IMR-90 (cell line): ENCODE data around the gene OTOG. TPM values are rescaled to one million over a fixed set of nuclear protein-coding genes. Genes with fewer than 3 reads are reported as not detected.

Experiments
- ATAC-seq: fragments of 200-7000 bp; cut with Tn5 transposase; 2 replicates; pipeline ENCODE4 v1.9.1; 2020; ENCODE audit warnings: low read depth, mild to moderate bottlenecking, moderate library complexity
- BruUV-seq: library from RNA; stranded (reverse); fragments of 400-500 nt; replicated peaks from 2 replicates; lab custom pipeline; 2021; lab: Mats Ljungman, UMichigan
- CTCF ChIA-PET: fragments of 300-600 bp; formaldehyde crosslinking; extraction: SDS; loops from one replicate; lab custom pipeline; 2021; ENCODE audit warnings: antibody characterized with exemption; lab: Yijun Ruan, JAX
- POLR2A ChIA-PET: fragments of 300-600 bp; sonication (Branson Sonifier 250); formaldehyde crosslinking; loops from one replicate; lab custom pipeline; 2022; ENCODE audit warnings: antibody characterized with exemption; ENCODE audit not compliant: unreplicated experiment; lab: Charles Lee
- DNase-seq: peaks from one replicate; pipeline ENCODE4 v3.0.0; 2013
- H2AFZ ChIP-seq: replicated peaks from 2 replicates; pipeline ENCODE3; 2013; ENCODE audit warnings: low read length, mild to moderate bottlenecking; ENCODE audit not compliant: poor library complexity
- H2AK5ac ChIP-seq: 2 replicates; pipeline ENCODE4 v1.6.1; 2013; ENCODE audit warnings: low read depth, low read length, inconsistent platforms
- H2AK9ac ChIP-seq: replicated peaks from 2 replicates; pipeline ENCODE3; 2013; ENCODE audit warnings: mild to moderate bottlenecking, low read depth, low read length, moderate library complexity; ENCODE audit not compliant: poor library complexity
- H2BK120ac ChIP-seq: 2 replicates; pipeline ENCODE4 v1.6.1; 2013; ENCODE audit warnings: low read depth, low read length, inconsistent platforms
- H2BK15ac ChIP-seq: 3 replicates; pipeline ENCODE4 v1.6.1; 2013; ENCODE audit warnings: low read depth, low read length, inconsistent platforms
- H2BK20ac ChIP-seq: 2 replicates; pipeline ENCODE4 v1.6.1; 2013; ENCODE audit warnings: low read depth, mild to moderate bottlenecking, inconsistent platforms, low read length, moderate library complexity
- H2BK5ac ChIP-seq: 2 replicates; pipeline ENCODE4 v1.6.1; 2013; ENCODE audit warnings: mild to moderate bottlenecking, low read depth, low read length, inconsistent platforms; ENCODE audit not compliant: poor library complexity, severe bottlenecking
- H3K14ac ChIP-seq: replicated peaks from 2 replicates; pipeline ENCODE4 v1.6.1; 2013; ENCODE audit warnings: low read depth, low read length, inconsistent platforms
- H3K18ac ChIP-seq: 2 replicates; pipeline ENCODE4 v1.6.1; 2013; ENCODE audit warnings: low read depth, low read length, control low read depth
- H3K23ac ChIP-seq: 2 replicates; pipeline ENCODE4 v1.6.1; 2013; ENCODE audit warnings: low read depth, low read length, inconsistent platforms
- H3K27ac ChIP-seq: 2 replicates; pipeline ENCODE4 v1.5.1; 2013; ENCODE audit warnings: mild to moderate bottlenecking, control low read depth, low read length; ENCODE audit not compliant: insufficient read depth
- H3K27me3 ChIP-seq: 2 replicates; pipeline ENCODE4 v1.6.1; 2013; ENCODE audit warnings: low read length; ENCODE audit not compliant: control insufficient read depth, insufficient read depth
- H3K36me3 ChIP-seq: 2 replicates; pipeline ENCODE4 v1.6.1; 2013; ENCODE audit warnings: low read length, mixed read lengths; ENCODE audit not compliant: control insufficient read depth, insufficient read depth
- H3K4ac ChIP-seq: 2 replicates; pipeline ENCODE4 v1.6.1; 2013; ENCODE audit warnings: low read depth, low read length, inconsistent platforms
- H3K4me1 ChIP-seq: 2 replicates; pipeline ENCODE4 v1.6.1; 2013; ENCODE audit warnings: low read length, mixed read lengths; ENCODE audit not compliant: control insufficient read depth, insufficient read depth
- H3K4me2 ChIP-seq: 2 replicates; pipeline ENCODE4 v1.6.1; 2013; ENCODE audit warnings: low read depth, mild to moderate bottlenecking, control low read depth, low read length, moderate library complexity
- H3K4me3 ChIP-seq: 2 replicates; pipeline ENCODE4 v1.5.1; 2013; ENCODE audit warnings: low read depth, mild to moderate bottlenecking, control low read depth, low read length, moderate library complexity; ENCODE audit not compliant: insufficient read depth
- H3K56ac ChIP-seq: 2 replicates; pipeline ENCODE4 v1.6.1; 2013; ENCODE audit warnings: low read length, inconsistent platforms; ENCODE audit not compliant: insufficient read depth; ENCODE audit errors: extremely low read depth
- H3K79me1 ChIP-seq, 2 experiments: 2 replicates each; pipeline ENCODE4 v1.6.1; 2013; ENCODE audit warnings: low read length in 2 of 2, inconsistent platforms in 1 of 2, low read depth in 1 of 2
- H3K9ac ChIP-seq: 2 replicates; pipeline ENCODE4 v1.6.1; 2013; ENCODE audit warnings: low read depth, low read length, control low read depth
- H3K9me1 ChIP-seq: 2 replicates; pipeline ENCODE4 v1.6.1; 2013; ENCODE audit warnings: low read length, inconsistent platforms; ENCODE audit not compliant: insufficient read depth
- H3K9me3 ChIP-seq: 2 replicates; pipeline ENCODE4 v1.6.1; 2013; ENCODE audit warnings: low read length; ENCODE audit not compliant: control insufficient read depth, insufficient read depth
- H4K20me1 ChIP-seq: 2 replicates; pipeline ENCODE4 v1.6.1; 2013; ENCODE audit warnings: low read length, inconsistent platforms; ENCODE audit not compliant: insufficient read depth
- H4K5ac ChIP-seq: 2 replicates; pipeline ENCODE4 v1.6.1; 2013; ENCODE audit warnings: mild to moderate bottlenecking, low read depth, low read length, control low read depth
- H4K8ac ChIP-seq, 2 experiments: 2 replicates each; pipeline ENCODE4 v1.6.1; 2013; ENCODE audit warnings: low read depth in 2 of 2, low read length in 2 of 2, control low read depth in 1 of 2, inconsistent platforms in 1 of 2
- H4K91ac ChIP-seq: 2 replicates; pipeline ENCODE4 v1.6.1; 2013; ENCODE audit warnings: low read depth, low read length, inconsistent platforms; ENCODE audit not compliant: insufficient read depth
- BHLHE40 ChIP-seq: fragments of 150-350 bp; IDR thresholded peaks from 2 replicates; pipeline ENCODE4 v1.6.1; 2016; ENCODE audit warnings: mild to moderate bottlenecking, low read depth, low read length
- CHD1 ChIP-seq: IDR thresholded peaks from 2 replicates; pipeline ENCODE4 v1.6.1; 2012; ENCODE audit warnings: low read depth, low read length, improper control_type of control experiment
- POLR2A ChIP-seq: IDR thresholded peaks from 2 replicates; pipeline ENCODE4 v1.6.1; 2012; ENCODE audit warnings: mild to moderate bottlenecking, low read depth, low read length
- WGBS, 2 experiments: methylation state at CpG; one replicate each; pipeline versions ENCODE4 v1.1.5 to v1.1.7; 2013; ENCODE audit warnings: missing lambda C conversion rate in 2 of 2; ENCODE audit not compliant: insufficient read length in 1 of 2; ENCODE audit errors: extremely low coverage in 2 of 2; 5-methylcytosine and 5-hydroxymethylcytosine counted together
- dilution Hi-C: fragments of 300-500 bp; cut with HindIII; formaldehyde crosslinking; loops from one replicate; pipeline ENCODE4 v1.14.3; 2018; ENCODE audit warnings: low sequenced_read_pairs; ENCODE audit not compliant: unreplicated experiment
- in situ Hi-C: fragments of 300-500 bp; cut with MboI; formaldehyde crosslinking; loops from 3 replicates; pipeline ENCODE4 v1.14.3; 2019; ENCODE audit warnings: low sequenced_read_pairs, inconsistent platforms, mixed read lengths
- intact Hi-C: fragments of 100-400 bp; cut with micrococcal nuclease; formaldehyde crosslinking; loops from 2 replicates; pipeline ENCODE4 v1.10.0; 2022
- polyA plus RNA-seq, 3 experiments: library from polyadenylated mRNA; depleted of rRNA; stranded (reverse); fragments of >200 nt; gene quantifications; 2 replicates each; pipeline ENCODE4 v1.2.3, GENCODE V29; 2012; ENCODE audit warnings: low replicate concordance in 1 of 3
- total RNA-seq: library from RNA; depleted of rRNA; stranded (reverse); fragments of >200 nt; gene quantifications from 2 replicates; pipeline ENCODE4 v1.2.3, GENCODE V29; 2012

Gene OTOG
- total and polyA plus RNA-seq, 2 of the 4 experiments (the other 2 are of a cell fraction) = not detected

- 60% methylated on average over 1 of the region's 18 CpGs; no CpG with 5 or more reads in 1 of the 2 experiments for WGBS, 2 experiments
- no peak overlapping the region for H4K5ac ChIP-seq
- no peak overlapping the region for H2AFZ ChIP-seq
- H3K27me3 ChIP-seq = no peaks in the 10 kb centered on the region
- H3K18ac ChIP-seq = no peak overlapping the region
- H3K14ac ChIP-seq = no peak overlapping the region
- H2BK20ac ChIP-seq = no peak overlapping the region
- no TSS peak for BruUV-seq
- no peak overlapping the region for H2BK5ac ChIP-seq
- H3K4me3 ChIP-seq = no peak overlapping the region
- no peak overlapping the region for H3K4ac ChIP-seq
- H3K4me2 ChIP-seq = no peak overlapping the region
- H2BK120ac ChIP-seq = no peak overlapping the region
- no peak overlapping the region for H3K9ac ChIP-seq
- no peaks in the 10 kb centered on the region for H3K79me1 ChIP-seq
- H4K8ac ChIP-seq = no peak overlapping the region
- no peak for TF ChIP-seq BHLHE40
- TF ChIP-seq POLR2A = no peak
- no peak for TF ChIP-seq CHD1
- H3K56ac ChIP-seq = no peak overlapping the region
- intact Hi-C loops (no loop called here), dilution Hi-C loops (no loop called here), in situ Hi-C loops (no loop called here)
- POLR2A ChIA-PET = no interaction called here
- no peaks in the 10 kb centered on the region for H3K9me1 ChIP-seq
- no peaks in the 10 kb centered on the region for H3K36me3 ChIP-seq
- DNase-seq = no peak
- H4K91ac ChIP-seq = no peak overlapping the region
- H4K20me1 ChIP-seq = no peaks in the 10 kb centered on the region
- no peak overlapping the region for H2BK15ac ChIP-seq
- H3K27ac ChIP-seq = no peak overlapping the region
- no peaks in the 10 kb centered on the region for H3K9me3 ChIP-seq
- H3K4me1 ChIP-seq = no peaks in the 10 kb centered on the region
- CTCF ChIA-PET = interaction anchor here (1.1 kb wide), 1 partner anchor 14 kb away, joined by 3 read pairs; no protein-coding TSS in a partner anchor
- H2AK9ac ChIP-seq = peak overlapping the region; percentile 72
- no peak overlapping the region for H2AK5ac ChIP-seq
- no peak overlapping the region for H3K23ac ChIP-seq
- ATAC-seq = no peak
Observed at GRCh38 chr11:17612221-17613188, 65.4 kb downstream of the OTOG start.
